Cerebellar nuclear complex (tissue), 1 donor: Measurements from ENCODE around the gene EVA1C.
"Not testable (repeated sequence)": the region's sequence is repeated elsewhere in the genome, so short reads cannot be mapped to it uniquely, and the experiment has no call there.

ENCODE experiments used
- DNase-seq, 2 experiments: peaks; one replicate each; lab custom pipeline; 2025; lab: John Stamatoyannopoulos, UW

EVA1C gene, protein sequence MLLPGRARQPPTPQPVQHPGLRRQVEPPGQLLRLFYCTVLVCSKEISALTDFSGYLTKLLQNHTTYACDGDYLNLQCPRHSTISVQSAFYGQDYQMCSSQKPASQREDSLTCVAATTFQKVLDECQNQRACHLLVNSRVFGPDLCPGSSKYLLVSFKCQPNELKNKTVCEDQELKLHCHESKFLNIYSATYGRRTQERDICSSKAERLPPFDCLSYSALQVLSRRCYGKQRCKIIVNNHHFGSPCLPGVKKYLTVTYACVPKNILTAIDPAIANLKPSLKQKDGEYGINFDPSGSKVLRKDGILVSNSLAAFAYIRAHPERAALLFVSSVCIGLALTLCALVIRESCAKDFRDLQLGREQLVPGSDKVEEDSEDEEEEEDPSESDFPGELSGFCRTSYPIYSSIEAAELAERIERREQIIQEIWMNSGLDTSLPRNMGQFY

DNA sequence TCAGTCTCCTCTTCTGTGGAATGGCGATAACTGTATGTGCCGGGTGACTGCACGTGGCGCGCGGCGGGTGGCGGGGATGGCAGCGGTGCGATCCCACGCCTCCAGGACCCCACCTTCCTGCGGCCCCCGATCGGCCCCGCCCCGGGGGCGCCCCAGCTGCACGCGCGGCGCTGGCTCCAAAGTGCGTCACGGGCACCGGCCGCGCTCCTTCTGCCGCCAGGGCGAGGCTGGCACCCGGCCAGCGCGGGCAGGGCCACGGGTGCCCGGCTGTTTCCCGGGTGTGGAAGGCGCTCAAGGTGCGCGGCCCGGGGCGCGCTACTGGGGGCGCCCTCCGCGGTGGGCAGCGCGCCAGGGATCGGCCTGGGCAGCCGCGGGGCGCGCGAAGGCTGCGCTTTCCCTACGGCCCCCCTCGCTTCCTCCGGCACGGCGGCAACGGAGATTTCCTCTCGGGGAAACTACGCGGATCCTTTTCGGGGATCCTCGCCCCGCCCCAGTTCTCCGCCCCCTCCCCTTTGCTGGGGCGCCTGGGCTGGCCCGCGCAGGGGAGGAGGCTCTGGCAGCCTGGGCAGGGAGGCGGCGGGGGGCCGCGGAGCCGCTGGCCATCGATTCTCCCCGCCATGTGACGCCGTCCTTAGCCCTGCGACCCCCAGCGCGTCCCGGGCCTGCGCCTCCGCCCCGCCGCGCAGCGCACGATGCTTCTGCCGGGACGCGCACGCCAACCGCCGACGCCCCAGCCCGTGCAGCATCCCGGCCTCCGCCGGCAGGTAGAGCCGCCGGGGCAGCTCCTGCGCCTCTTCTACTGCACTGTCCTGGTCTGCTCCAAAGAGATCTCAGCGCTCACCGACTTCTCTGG, at the start of gene EVA1C:
Gene EVA1C, plus strand, starts transcription at position 545 of the 853 bp plus-strand sequence. Its CDS starts 148 bp downstream, at position 693.
- no peak for DNase-seq

DNA sequence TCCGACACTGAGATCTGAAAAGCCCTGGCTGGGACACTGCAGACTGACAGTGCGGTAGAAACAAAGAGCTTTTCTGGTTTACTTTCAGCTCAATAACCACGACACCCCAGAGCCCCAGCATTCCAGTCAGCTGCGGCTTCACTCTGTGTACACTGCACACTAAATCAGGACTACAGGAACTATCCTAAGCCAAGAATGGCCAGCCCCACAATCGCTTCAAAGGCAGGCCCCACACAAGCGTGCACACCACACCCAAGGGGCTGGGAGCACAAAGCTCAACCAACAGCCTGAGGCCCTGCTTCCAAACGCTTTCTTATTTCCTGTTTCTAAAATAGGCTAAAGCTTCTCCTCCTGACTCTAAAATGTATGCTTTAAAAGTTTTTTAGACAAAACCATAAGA, 48.1 kb upstream of the EVA1C start:
- DNase-seq: no peak

DNA sequence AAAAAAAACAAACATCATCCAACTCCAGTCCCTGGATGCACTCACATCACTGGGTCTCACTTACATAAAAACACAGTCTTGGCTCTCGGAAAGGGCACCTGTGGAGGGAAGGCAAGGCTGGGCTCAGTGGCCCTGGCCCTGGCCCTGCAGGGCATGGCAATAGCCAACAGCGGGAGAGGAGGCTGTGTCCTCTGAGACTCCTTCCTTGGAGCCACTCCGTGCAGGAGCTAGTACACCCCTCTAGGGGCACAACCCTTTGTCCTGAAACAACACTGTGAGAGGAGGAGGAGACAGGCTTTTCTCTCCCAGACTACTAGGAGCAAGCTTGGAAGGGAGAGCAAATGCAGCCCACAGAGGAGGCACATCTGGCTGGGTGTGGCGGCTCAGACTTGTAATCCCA, 47.7 kb upstream of the EVA1C start:
- DNase-seq: no peak

DNA sequence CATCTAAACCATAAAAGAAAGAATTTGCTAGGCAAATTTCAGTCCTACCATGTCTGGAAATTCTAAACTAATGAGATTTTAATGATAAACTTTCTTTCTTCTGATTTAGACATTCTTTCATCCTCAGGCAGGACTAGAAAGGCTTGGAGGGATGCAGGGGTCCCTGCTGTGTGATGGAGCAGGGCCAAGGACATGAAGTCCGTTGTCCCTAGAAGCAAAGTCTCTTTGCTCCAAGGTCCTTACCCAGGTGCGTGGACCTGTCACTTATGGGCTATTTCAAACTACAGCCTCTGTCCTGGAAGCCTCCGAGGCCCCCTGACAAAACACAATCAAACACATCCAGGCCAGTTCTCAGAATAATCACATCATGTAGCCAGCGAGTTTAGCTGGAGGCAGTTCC, 46.3 kb upstream of the EVA1C start:
- no peak for DNase-seq

DNA sequence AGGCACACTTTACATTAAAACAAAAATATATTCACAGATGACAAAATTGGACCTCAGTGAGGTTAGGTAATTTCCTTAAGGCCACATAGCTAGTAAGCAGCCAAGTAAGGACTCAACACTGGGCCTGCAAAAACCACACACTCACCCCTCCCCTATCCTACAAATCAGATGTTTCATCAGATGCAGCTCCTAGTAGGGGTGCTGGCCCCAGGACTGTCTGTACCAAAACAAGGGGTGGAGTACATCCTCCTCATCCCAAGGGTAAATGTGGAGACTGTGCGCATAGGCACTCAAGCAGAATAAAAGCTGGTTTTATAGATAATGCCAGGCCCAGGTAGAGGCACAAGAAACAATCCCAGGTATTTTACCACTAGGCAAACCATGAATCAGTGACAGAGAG, 45.3 kb upstream of the EVA1C start:
- DNase-seq: no peak

DNA sequence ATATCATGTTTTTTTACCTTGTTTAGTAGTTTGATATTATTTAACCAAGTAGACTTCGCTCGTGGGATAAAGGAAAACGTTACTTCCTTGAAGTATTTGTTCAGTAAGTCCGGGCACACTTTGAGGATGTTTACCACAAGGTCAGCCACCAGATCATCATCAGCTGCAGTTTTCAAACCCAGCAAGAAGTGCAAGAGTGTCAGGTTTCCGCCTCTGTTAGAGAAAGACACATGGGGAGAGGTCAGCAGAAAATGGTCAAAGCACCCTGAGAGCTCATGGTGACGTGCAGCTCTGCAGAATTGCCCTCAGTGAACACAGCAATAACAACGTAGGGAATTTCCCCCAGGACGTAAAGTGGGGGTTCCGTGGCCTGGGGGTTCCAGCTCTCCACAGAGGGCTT, 44.1 kb upstream of the EVA1C start:
- DNase-seq: no peak

DNA sequence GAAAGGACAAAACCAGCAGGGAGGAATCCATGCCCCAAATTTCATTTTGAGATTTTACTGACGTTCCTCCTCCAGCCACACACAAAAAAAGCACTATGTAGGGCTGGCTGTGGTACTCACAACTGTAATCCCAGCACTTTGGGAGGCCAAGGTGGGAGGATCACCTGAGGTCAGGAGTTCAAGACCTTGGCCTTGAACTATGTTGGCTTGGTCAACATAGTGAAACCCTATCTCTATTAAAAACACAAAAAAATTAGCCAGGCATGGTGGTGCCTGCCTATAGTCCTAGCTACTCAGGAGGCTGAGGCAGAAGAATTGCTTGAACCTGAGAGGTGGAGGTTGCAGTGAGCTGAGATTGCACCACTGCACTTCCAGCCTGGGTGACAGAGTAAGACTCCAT, 43.5 kb upstream of the EVA1C start:
- DNase-seq: not testable (repeated sequence)

DNA sequence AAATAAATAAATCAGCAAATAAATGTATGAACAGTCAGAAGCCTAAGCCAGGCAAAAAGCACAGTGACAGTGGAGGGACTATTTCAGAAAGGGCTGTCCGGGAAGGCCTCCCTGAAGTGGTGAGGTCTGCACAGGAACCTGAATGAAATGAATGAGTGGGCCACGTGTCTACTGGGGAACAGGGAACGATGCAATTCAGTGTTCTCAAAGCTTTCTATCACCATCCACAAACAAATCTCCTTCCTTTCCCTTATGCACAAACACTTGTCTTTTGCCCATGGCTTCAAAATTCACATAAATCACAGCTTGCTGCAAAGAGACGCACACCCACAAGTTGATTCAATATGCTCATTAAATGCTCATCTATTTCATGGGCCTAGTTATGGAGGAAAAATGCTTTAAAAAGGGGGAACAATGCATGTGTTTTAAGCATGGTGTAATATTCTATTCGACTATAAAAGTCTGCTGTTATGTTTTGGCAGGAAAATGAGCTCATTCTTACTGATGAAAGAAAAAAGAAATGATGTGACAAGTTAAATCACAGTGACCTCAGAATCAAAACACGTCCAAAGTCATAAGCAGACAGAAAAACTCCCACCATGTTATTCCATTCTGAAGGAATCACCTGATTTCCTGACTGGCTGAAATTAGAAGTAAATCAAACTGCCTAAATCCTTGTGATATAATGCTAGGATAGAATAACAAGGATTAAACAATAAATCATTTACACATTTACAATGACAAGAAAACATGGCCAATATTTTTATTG, 41.3 kb upstream of the EVA1C start:
- DNase-seq: no peak

DNA sequence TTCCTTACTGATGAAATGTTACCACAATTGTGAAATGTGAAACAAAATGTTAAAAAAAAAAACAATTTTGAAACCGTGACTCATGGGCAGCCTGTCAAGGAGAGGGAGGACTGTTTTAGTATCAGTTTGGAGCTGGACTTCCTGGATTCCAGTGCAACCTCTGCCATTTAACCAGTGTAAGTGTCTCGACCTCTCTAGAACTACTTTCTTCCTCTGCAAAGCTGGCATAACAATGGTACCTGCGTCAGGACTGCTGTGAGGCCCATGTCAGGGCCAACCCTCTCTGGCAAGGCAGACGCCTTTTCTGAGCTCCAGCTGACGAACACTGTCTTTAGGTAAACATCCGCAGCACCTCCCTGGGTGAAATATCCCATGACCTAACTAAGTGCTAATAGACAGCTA, 40.6 kb upstream of the EVA1C start:
- DNase-seq: no peak

DNA sequence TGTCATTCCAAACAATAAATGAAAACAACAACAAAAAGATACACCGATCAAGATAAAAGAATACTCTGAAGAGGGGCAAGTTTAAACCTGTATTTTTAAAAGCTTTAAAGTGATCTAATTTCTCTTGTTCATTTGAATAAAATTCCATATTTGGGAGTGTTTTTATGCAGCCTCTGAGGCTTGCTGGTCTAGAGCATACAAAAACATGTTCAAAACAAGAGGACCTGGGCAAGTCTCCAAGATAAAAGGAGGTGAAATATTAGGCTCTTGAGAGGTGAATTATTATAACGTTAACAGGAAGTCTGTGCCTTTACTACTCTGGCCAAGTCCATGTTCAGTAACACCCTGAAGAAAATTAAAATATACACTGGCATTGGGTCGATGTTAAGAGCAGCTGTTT, 39.8 kb upstream of the EVA1C start:
- DNase-seq: no peak

DNA sequence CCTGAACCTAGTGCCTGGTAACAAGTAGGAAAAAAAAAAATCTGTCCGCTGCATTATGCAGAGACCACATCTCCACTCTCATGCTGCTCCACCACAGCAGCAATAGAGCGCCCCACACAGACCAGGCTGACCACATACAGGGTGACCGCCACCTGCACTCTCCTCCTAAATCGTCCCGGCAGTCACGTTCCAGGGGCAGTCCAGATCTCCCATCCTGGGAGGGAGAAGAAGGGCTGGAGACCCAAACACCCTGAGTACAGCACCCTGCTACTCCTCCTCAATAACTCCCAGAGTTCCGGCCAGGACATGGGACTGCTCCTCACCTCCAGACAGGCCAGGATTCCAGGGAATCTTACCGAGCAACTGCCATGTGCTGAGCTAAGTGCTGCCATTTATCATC, 35.0 kb upstream of the EVA1C start:
- no peak for DNase-seq

DNA sequence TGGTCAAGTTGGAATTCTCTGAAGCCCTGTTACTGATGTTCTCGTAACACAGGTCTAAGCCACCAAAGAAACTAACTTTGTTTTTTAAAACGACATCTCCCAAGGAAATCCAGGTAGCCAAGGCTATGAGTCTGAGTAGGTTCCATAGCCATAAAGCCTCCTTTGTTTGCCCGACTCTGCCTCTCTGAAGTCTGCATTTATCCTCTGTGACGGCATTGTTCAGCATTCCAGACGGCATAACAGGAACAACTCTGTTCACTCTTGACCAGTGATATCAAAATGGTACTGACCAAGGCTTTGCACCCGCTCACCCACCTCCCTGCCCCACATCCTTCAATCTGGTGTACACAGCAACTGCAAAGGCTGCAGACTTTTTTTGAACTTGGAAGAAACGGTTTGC, 34.5 kb upstream of the EVA1C start:
- no peak for DNase-seq

DNA sequence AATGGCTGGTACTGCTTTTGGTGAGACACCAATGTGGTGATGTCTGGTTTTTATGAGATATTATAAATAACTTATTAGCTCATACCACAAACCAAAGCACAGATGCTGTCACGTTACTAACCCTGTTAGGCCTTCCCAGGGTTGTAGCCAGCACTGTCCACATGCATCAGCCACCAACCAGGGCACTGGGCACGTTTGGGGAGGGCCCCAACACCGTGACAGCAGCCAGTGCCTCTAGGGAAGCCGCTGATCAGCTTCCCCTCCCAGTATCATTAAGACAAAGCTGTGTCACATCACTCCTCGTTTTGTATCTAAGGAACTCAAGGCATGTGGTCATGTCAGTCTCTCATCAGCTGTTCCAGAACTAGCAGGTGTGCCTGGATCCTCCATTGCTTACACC, 33.5 kb upstream of the EVA1C start:
- no peak for DNase-seq

DNA sequence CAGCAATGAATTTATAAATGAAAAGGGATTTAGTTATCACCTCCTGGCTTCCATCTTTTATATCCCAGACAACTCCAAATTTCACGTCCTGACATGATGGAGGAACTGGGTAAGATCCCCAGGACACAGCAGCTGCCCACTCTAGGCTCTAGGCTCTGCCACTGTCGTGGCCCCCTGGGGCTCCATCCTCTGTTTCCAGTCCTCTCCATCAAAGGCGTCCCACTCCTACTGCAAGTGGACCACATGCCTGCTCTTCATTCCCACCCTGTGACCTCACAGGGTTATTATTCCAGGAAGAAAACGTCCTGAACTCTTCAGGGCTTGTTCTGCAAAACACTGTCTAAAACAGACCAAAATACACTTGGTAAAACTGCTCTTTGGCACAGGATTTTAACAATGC, 31.6 kb upstream of the EVA1C start:
- no peak for DNase-seq

DNA sequence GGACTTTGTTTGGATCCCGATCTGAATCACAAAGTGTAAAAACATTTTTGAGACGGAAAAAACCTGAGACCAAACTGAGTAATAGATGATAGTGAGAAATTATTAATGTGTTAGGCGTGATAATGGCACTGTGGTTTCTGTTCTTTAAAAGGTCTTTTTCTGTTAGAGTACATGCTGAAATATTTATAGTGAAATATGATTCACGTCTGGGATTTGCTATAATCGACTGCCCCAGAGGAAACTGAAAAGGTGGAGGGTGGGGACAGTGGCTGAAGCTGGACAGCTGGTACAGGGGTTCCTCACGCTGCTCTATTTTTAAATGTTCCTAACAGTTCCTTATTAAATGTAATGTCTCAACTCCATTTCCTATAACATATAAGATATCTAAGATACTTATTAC, 30.9 kb upstream of the EVA1C start:
- no peak for DNase-seq

DNA sequence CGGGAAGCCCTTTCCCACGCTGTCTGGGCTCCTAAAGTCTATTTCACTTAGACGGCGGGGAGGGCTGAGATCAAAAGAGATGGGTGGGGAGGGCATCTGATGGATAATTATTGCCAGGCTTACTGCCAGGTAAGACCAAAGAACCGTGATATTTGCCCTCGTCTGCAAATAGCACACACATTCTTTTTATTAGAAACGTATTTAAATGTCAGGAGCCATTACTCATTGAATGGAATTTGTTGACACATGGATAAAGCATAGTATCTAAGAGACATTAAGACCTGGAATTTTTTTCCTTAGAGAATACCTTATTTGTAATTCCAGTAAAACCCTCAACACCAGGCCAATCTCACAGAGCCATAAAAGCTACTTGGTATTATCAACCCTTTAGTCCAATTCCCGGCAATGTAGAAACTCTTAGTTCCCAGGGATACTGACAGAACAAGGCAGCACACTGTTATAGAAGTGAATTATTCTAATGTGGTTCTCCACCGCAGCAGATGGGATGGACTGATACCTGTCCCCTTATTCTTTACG, 30.3 kb upstream of the EVA1C start:
- no peak for DNase-seq

DNA sequence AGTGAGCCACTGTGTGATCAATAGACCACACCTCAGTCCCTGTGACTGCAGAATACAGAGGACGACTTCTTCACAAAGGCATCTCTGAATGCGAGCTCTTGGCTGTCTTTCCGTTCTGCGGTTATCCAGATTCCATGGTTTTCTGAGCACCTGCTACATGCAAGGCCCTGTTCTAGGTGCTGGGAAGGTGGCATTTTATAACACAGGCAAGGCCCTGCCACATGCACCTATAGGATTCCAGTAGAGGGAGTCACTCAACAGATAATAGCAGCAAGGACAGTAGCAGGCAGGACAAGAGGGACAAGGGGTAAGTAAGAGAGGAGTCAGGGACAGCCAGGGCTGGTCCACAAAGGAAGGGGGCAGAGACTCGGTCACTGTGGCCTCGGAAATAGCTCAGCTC, 28.7 kb upstream of the EVA1C start:
- DNase-seq: no peak

DNA sequence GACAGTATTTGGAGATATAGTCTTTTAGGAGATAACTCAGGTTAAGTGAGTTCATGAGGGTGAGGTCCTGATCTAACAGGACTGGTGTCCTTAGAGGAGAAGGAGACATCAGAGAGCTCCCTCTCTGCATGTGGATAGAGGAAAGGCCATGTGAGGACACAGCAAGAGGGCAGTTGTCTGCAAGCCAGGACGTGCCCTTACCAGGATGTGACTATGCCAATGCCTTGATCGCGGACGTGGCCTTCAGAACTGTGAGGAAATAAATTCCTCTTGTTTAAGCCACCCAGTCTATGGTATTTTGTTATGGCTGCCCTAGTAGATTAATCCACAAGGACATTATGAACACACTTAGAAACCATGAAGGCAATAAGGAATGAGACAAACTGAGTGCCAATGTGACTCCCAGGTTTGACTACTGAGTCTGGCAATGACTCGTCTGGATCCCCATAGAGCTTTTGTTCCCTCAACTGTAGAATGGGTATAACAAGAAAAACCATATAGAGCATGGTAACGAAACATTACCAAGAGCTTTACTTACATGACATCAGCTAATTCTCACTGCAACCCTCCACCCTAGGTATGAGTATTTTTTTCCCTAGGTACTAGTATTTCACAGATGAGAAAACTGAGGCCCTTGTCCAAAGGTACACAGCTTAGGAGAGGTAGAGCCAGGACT, 26.2 kb upstream of the EVA1C start:
- no peak for DNase-seq

DNA sequence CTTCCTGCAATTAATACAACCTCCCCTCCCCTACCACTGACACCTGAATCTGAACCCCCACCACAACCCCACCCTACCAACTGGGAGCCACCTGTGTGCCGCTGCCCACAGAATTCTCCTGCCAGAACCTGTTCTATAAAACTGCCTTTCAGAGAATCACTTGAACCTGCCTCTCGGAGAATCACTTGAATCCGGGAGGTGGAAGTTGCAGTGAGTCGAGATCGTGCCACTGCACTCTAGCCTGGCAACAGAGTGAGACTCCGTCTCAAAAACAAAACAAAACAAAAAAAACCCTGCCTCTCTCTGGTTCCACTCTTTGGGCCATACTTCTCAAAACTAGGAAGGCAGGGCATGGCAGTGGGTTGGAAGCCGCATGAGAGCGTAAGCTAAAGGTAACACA, 25.4 kb upstream of the EVA1C start:
- DNase-seq: no peak

DNA sequence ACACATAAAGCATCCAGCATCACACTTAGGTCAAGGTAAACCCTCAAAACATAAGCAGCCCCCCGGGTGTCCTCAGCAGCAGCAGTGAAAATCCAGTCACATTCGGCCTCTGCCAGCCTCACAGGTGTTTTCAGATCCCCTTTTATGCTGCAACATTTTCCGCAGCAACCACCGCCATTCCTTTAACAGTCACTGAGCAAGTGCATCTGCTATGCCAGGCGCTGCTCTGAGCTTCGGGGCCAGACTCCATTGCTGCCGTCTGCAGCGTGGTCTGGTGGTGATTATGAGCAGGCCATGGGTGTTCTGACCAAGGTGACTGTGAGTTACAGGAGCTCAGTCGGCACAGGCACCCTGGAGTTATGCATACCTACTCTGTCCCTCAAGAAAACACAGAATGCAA, 24.2 kb upstream of the EVA1C start:
- DNase-seq: no peak

DNA sequence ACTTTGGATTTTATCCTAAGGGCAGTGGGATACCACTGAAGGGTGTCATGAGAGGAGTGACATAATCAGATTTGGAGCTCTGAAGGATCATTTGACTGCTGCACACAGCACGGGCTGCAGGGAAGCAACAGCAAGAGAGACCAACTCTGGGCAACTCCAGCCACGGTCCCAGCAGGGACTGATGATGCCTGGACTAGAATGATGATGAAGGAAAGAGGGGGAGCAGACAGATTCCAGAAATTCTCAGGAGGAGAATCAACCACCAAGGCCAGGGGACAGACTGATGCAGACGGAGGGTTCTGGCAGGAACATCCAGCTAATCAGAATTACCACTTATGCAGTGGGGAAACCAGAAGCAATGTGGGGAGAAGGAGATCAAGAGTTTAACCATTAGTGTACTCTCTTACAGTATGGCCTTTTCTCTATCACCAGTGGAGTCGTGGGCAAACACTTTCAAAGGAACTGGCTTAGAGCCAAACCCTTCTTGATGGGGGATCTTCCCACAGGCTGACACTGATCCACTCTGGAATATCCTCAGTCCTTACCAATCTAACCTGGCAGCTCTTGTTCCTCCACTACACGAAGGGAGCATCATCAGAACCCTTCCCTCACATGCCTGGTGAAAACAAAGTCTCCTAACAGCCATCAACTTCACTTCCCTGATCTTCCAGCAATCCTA, 23.0 kb upstream of the EVA1C start:
- DNase-seq: no peak
